8988T (cell line): ENCODE data around the gene AZI2.
A peak's percentile ranks its signal among the peaks of the same experiment; 100 is the strongest.

Source experiments
- DNase-seq: peaks from one replicate; pipeline ENCODE4 v3.0.0; 2011

The AZI2 gene

GRCh38 chr3:28348629-28349468 is at the start of gene AZI2, which contains the start of gene ZCWPW2:
AZI2 (minus strand) TSS chr3:28348824; CDS start chr3:28340617, 8,207 bp downstream.
ZCWPW2 (plus strand) TSS chr3:28348721; CDS start chr3:28413069, 64,348 bp downstream.
- DNase-seq, result peak; percentile 39

GRCh38 chr3:28388978-28389377 is 40.4 kb upstream of the AZI2 start:
- DNase-seq, result no peak

- no peak for DNase-seq
These were observed 37.4 kb upstream of the AZI2 start for GRCh38 chr3:28386049-28386448.

- DNase-seq, result no peak
These were observed 27.8 kb upstream of the AZI2 start for GRCh38 chr3:28376424-28376823.

- no peak for DNase-seq
These were observed 911 bp upstream of the AZI2 start for GRCh38 chr3:28349469-28350000.

- no peak for DNase-seq
These were observed 377 bp downstream of the AZI2 start for GRCh38 chr3:28348265-28348628.

GRCh38 chr3:28347374-28348264 is 1.0 kb downstream of the AZI2 start:
- DNase-seq, result no peak

- no peak for DNase-seq
These were observed 2.9 kb downstream of the AZI2 start for GRCh38 chr3:28345690-28346089.

- no peak for DNase-seq
These were observed 5.5 kb downstream of the AZI2 start for GRCh38 chr3:28343144-28343543.

GRCh38 chr3:28337230-28337629 is 11.4 kb downstream of the AZI2 start:
- DNase-seq, result no peak

GRCh38 chr3:28335246-28335645 is 13.4 kb downstream of the AZI2 start:
- no peak for DNase-seq

- no peak for DNase-seq
These were observed 14.1 kb downstream of the AZI2 start for GRCh38 chr3:28334552-28334951.

GRCh38 chr3:28328188-28329151 is 20.2 kb downstream of the AZI2 start:
- no peak for DNase-seq

- no peak for DNase-seq
These were observed 22.1 kb downstream of the AZI2 start for GRCh38 chr3:28326458-28326926.

GRCh38 chr3:28322464-28322863 is 26.2 kb downstream of the AZI2 start:
- no peak for DNase-seq

- no peak for DNase-seq
These were observed 27.6 kb downstream of the AZI2 start for GRCh38 chr3:28320981-28321380.

- DNase-seq, result no peak
These were observed 31.1 kb downstream of the AZI2 start for GRCh38 chr3:28317438-28318022.

- no peak for DNase-seq
These were observed 32.4 kb downstream of the AZI2 start for GRCh38 chr3:28316226-28316625.

- no peak for DNase-seq
These were observed 32.9 kb downstream of the AZI2 start for GRCh38 chr3:28315711-28316110.

GRCh38 chr3:28308196-28308595 is 40.4 kb downstream of the AZI2 start:
- no peak for DNase-seq

- DNase-seq, result no peak
These were observed 46.9 kb downstream of the AZI2 start for GRCh38 chr3:28301688-28302087.
